ENCODE data around the gene ZNF467.

Gene ZNF467

DNA sequence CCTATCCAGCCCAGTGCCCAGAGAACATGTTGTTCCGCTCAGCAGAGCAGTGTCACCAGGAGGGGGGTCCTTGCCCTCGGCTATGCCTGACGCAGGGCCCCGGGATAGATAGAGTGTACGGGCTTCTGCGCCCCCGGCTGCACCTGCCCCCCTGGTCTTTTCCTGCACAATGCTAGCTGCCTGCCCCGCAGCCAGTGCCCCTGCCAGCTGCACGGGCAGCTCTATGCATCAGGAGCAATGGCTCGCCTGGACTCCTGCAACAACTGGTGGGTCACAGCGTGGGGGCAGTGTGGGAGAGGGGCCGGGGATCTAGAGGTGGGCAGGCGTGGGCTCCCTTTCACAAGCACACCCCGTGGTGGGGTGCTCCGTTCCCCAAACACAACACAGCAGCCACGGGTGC is 33.3 kb upstream of the ZNF467 start:
- DNase-seq, result no peak

DNA sequence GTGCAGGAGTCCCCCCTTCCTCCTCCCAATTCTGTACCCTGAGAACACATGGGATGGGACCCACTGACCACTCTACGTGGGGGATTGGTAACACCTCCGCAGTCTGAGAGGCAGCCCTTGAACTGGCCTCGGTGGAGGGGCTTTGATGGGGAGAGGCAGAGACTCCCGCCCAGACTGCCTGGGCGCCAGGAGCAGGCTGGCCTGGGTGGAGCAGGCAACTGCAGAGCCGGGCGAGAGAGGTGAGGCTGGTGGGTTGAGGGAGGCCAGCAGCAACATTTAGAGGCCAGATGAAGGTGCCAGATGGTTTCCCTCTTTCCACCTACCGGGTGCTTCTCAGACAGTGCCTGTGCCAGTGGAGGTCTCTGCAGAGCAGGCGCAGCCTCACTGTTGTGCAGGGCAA is 30.7 kb upstream of the ZNF467 start:
- DNase-seq, result no peak

DNA sequence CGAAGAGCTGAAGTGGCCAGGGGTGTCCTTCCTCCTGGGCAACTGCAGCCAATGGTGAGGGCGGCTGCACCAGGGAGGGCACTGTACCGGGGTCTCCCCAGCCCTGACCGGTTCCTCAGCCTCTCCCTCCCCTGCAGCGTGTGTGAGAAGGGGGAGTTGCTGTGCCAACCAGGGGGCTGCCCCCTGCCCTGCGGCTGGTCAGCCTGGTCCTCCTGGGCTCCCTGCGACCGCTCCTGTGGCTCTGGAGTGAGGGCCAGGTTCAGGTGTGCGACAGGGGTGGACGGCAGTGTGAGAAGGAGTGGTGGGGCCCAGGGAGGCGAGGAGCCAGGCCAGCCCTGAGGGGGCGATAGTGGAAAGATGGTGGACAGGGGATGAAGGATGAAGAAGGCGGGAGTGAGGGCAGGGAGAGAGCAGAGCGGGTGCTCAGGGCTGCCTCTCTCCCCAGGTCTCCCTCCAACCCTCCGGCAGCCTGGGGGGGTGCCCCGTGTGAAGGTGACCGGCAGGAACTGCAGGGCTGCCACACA is 30.2 kb upstream of the ZNF467 start:
- DNase-seq, result no peak

DNA sequence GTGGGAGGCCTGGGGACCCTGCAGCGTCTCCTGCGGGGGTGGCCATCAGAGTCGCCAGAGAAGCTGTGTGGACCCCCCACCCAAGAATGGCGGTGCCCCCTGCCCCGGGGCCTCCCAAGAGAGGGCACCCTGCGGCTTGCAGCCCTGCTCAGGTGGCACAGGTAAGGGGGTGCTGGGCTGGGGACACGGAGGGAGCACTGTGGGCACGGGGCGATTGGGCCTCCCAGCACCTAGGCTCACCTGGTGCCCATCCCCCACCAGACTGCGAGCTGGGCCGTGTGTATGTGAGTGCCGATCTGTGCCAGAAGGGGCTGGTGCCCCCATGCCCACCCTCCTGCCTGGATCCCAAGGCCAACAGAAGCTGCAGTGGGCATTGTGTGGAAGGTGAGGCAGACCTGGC is 29.6 kb upstream of the ZNF467 start:
- DNase-seq, result no peak

DNA sequence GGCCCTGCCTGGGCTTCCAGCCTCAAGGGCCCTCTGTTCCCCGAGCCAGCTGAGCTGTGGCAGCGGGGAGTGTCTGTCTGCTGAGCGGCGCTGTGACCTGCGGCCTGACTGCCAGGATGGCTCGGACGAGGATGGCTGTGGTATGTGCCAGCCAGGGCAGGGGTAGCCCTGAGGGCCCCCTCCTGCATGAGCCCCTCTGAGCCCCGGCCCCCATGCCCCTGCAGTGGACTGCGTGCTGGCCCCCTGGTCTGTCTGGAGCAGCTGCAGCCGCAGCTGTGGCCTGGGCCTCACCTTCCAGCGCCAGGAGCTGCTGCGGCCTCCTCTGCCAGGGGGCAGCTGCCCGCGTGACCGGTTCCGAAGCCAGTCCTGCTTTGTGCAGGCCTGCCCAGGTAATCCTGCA is 28.4 kb upstream of the ZNF467 start:
- no peak for DNase-seq

DNA sequence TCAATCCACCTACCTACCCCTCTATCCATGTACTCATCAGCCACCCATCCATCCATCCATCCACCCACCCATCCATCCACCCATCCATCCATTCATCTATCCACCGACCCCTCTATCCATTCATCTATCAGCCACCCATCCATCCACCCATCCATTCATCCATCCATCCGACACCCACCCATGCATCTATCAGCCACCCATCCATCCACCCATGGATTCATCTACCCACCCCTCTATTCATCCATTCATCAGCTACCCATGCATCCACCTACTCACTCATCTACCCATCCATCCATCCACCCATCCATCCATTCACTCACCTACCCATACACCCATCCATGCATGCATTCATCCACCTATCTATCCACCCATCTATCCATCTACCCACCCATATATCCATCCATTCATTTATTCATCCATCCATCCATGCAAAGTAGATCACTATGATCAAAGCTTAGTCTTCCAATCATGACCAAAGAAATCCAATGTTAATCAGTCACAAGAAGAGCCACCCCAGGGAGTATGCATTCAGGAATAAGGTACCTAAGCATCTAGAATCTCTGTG is 27.7 kb upstream of the ZNF467 start:
- DNase-seq, result no peak

DNA sequence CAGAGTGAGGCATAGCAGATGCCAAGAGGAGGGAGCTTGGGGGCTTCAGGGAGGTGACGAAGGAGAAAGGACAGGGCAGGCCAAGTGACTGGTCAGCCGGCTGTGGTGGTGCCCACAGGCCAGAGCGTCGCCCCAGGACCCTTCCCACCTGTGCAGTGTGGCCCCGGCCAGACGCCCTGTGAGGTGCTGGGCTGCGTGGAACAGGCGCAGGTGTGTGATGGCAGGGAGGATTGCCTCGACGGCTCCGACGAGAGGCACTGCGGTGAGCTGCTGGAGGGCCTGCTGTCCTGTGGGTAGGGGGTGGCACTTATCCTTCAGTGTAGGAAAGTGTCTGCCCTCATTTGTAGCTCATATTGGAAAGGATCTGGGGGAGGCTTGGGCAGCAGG is 26.8 kb upstream of the ZNF467 start:
- DNase-seq, result no peak

DNA sequence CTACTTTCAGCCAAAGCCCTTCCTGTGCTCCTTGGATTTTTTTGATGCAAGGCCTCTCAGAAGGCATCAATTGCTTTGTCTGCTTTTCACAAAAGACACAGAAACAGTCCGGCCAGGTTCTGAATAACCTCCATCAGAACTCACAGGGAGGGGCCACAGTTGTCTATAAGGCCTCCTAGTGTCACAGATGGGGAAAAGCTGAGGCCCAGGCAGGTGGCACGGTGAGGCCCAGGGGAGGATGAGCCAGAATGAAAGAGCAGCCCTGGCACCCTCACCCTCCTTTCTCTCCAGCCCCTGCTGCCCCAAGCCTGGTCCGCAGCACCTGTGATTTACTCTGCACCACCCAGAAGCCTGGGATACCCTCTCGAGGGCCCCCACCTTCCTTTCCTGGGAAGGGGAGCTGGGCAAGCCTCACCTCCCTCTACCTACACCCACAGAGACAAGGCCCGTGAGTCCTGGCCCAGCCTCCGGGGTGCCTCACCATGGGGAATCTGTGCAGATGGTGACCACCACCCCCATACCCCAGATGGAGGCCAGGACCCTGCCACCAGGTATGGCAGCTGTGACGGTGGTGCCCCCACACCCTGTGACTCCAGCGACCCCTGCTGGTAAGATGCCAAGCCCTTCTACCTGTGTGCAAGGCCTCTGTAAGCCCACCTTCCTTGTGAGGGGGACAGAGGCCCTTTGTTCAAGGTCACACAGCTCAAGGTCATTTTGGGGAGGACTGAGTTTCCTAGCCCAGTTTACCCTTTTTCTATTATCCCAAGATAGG is 26.2 kb upstream of the ZNF467 start:
- DNase-seq, result peak in 1 of 14 donors; percentile 4

DNA sequence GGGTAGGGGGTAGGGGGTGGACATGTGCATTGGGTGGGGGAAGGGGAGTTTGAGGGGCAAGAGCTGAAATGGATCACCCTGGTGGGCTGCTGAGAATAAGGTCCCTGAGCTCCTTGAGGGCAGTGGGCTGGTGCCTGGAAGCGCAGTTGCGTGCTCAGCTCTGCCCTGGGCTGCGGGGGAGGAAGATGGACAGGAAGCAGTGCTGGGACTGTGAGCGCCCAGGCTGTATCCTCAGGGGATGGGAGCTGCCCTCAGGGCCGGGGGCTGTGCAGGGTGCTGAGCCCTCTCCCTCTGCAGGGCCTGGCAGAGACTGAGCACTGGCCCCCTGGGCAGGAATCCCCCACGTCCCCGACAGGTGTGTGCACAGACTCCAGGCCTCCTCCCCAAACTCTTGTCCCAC is 24.4 kb upstream of the ZNF467 start:
- DNase-seq, result no peak

DNA sequence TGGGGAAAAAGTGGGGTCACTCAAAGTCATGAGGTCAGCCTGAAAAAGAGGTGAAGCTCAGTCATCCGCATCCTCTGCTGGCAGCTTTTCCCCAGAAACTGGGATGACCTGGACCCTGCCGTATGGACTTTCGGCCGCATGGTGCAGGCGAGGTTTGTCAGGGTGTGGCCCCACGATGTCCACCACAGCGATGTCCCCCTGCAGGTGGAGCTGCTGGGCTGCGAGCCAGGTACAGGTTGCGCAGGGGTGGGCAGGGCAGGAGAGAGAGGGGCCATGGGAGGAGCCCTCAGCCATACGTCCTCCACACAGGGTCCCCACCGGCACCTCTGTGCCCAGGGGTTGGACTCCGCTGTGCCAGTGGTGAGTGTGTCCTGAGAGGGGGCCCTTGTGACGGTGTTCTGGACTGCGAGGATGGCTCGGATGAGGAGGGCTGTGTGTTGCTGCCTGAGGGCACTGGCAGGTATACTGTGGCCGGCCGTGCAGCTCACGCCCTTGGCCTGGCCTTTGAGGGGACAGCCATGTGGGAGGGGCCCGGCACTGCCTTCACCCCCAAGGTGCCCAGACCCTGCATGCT is 23.0 kb upstream of the ZNF467 start:
- DNase-seq, result no peak

DNA sequence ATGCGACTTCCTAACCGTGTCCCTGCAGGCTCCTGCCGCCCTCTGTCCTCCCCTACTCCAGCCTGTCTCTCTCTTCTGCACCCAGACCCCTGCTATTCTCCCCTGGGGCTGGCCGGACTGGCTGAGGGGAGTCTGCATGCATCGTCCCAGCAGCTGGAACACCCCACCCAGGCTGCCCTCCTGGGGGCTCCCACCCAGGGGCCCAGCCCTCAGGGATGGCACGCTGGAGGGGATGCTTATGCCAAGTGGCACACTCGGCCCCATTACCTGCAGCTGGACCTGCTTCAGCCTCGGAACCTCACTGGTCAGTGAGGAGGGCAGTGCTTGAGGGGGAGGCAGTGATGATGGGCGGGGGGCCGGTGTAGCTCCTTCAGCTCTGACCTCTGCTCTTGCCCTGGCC is 21.7 kb upstream of the ZNF467 start:
- DNase-seq, result no peak

DNA sequence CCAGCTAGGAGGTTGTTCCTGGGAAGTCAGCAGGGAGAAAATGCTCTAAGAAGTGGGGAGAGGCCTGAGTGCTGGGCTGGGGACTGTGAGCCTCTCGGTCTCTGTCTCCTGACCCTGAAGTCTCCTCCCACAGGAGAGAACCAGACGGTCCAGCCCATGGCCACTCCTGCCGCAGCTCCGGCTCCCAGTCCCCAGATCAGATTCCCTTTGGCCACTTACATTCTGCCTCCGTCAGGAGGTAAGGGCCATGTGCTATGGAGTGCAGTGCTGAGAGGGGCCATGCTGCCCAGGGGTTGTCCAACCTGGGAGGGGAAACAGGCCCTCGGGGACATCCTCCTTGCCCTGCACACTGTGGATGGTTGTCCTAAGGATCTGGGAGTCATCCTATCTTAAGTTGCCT is 21.3 kb upstream of the ZNF467 start:
- no peak for DNase-seq

DNA sequence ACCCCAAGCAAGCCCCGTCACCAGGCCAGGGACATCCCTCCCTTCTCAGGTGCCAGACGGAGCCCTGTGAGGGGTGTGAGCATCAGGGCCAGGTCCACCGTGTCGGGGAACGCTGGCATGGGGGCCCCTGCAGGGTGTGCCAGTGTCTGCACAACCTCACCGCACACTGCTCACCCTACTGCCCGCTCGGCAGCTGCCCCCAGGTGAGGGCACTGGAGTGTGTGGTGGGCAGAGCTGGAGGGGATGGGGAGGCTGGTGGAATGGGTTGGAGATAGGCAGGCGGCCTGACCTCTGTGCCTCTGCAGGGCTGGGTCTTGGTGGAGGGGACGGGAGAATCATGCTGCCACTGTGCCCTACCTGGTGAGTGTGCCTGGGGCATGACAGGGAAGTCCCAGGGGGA is 19.9 kb upstream of the ZNF467 start:
- no peak for DNase-seq

DNA sequence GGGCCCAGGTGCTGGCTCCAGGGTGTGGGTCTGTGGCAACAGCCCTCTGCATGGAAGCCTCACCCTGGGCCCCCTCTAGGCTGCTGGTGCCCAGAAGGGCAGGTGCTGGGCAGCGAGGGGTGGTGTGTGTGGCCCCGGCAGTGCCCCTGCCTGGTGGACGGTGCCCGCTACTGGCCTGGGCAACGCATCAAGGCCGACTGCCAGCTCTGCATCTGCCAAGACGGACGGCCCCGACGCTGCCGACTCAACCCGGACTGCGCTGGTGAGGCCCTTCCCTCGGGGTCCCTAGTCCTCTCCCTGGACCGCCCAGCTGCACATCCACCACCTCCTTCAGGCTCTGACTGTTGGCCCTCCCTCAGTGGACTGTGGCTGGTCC is 18.8 kb upstream of the ZNF467 start:
- DNase-seq, result no peak

DNA sequence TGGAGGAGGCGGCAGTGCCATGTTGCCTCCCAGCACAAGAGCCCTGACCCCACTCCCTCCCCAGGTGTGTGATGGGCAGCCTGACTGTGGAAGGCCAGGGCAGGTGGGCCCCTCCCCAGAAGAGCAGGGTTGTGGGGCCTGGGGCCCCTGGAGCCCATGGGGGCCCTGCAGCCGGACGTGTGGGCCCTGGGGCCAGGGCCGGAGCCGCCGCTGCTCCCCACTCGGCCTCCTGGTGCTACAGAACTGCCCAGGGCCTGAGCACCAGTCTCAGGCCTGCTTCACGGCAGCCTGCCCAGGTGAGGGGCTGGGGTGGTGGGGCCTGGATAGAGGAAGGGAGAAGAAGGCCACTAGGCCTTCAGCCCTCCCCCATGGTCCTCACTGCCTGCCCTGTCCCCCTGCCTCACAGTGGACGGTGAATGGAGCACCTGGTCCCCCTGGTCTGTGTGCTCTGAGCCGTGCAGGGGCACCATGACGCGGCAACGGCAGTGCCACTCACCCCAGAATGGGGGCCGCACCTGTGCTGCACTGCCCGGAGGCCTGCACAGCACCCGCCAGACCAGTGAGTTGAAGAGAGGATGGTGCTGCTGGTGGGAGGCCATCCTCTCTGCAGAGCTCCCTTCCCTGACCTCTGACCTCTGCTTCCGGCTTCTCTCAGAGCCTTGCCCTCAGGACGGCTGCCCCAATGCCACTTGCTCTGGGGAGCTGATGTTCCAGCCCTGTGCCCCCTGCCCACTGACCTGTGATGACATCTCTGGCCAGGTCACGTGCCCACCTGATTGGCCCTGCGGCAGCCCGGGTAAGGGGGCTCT is 18.2 kb upstream of the ZNF467 start:
- DNase-seq, result no peak

DNA sequence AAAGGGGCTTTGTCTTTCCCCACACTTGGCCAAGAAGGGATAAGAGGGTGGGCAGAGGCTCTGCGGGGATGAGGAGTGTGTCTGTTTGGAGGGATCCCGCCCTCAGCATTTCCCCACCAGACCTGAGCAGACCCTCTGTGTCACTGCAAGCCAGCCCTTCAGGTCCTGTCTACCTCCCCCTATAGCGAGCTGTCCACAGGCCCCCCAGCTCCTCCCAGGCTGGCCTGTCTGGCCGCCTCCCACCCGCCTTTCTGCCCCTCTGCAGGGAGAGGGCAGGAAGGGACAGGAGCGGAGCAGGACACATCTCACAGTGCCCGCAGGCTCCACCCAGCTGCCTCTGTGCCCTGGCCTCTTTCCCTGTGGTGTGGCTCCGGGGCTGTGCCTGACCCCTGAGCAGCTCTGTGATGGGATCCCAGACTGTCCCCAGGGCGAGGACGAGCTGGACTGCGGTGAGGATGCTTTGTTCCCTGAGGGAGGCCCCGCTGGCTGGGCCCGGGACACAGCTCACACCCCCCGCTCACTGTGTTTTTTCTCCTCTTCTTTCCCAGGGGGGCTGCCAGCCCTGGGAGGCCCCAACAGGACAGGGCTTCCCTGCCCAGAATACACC is 17.5 kb upstream of the ZNF467 start:
- no peak for DNase-seq

DNA sequence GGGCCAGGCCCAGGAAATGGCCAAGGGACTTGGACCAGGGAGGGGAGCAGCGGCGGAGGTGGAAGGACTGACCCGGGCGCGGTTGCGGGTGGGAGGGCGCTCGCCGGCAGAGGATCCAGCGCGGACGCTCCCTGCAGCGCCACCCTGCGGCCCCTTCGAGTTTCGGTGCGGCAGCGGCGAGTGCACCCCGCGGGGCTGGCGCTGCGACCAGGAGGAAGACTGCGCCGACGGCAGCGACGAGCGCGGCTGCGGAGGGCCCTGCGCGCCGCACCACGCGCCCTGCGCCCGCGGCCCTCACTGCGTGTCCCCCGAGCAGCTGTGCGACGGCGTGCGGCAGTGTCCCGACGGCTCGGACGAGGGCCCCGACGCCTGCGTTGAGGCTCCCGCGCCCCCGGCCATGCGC is 16.8 kb upstream of the ZNF467 start:
- peak in 3 of 14 donors; percentile 6 to 38 (median 21) for DNase-seq

DNA sequence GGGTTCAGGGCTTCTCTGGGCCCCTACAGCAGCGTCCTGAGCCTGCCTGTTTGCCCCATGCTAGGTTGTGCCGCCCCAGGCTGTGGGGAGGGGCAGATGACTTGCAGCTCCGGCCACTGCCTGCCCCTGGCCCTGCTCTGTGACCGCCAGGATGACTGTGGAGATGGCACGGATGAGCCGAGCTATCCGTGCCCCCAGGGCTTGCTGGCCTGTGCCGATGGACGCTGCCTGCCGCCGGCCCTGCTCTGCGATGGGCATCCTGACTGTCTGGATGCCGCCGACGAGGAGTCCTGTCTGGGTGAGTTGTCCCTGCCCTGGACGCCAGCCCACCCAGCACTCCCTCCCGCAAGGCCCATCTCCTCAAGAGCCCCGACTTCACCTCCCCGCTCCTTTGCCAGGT is 15.7 kb upstream of the ZNF467 start:
- DNase-seq, result no peak

DNA sequence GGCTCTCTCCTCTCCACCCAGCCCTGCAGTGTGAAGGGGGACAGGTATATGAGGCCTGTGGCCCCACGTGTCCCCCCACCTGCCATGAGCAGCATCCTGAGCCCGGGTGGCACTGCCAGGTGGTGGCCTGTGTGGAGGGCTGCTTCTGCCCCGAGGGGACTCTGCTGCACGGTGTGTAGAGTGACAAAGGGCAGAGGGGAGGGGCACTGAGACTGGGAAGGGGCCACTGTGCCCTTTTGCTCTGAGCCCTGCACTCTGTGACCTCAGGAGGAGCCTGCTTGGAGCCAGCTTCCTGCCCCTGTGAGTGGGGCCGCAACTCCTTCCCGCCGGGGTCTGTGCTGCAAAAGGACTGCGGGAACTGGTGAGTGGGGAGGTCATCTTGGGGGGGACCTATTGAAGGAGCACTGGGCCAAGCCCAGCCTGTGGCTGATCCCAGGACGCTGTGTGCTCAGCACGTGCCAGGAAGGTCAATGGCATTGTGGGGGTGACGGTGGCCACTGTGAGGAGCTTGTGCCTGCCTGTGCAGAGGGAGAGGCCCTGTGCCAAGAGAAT is 15.0 kb upstream of the ZNF467 start:
- no peak for DNase-seq

DNA sequence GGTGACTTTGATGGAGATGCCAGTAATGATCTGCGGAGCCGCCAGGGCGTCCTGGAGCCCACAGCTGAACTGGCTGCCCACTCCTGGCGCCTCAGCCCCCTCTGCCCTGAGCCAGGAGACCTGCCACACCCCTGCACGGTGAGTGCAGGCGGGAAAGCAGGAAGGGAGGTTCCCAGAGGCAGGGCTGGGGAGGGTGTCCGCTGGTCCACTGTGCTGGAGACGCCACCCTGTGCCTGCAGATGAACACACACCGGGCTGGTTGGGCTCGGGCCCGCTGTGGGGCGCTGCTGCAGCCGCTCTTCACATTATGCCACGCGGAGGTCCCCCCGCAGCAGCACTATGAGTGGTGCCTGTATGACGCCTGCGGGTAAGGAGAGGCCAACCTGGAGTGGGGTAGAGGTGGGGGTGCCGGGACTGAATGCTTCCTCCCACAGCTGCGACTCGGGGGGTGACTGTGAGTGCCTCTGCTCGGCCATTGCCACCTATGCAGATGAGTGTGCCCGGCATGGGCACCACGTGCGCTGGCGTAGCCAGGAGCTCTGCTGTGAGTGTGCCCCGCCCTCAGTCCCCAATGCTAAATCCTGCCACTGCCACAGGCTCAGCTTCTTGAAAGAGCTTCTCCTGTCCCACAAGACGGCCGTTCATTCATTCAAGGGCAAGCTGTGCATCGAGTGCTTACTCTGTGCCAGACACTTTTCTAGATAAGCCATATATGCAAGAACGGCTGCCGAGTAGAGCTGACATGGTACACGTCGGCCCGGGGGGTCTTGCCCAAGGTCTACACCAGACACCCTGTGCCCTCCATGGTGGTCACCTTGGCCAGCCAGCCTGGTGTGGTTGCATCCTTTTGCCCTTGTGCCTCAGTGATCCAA is 14.3 kb upstream of the ZNF467 start:
- DNase-seq, result no peak

DNA sequence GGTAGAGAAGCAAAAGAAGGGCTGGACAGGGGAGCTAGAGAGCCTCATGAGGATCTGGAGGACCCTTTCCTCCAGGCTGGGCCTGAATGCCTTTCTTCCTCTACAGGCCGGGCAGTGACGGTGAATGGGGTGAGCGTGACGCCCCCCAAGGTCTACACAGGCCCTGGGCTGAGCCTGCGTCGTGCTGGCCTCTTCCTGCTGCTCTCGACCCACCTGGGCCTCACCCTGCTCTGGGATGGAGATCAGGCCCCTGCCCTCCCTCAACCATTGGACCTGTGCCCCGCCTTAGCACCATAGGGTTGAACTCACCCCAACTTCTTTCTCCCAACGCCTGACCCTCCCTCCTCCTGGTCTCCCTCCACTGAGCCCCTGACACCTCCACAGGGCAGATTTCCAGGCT is 12.6 kb upstream of the ZNF467 start:
- DNase-seq, result no peak

DNA sequence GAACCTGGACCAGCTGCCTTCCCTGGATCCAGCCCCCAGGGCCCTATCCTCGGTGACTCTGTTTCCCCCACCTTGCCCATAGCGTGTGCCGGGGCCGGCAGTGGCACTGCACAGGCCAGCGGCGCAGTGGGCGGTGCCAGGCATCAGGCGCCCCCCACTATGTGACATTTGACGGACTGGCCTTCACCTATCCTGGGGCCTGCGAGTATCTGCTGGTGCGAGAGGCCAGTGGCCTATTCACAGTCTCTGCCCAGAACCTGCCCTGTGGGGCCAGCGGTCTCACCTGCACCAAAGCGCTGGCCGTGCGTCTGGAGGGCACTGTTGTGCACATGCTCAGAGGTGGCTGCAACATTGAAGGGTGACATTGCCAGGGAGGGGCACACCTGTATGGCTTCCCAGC is 12.0 kb upstream of the ZNF467 start:
- DNase-seq, result no peak

Data from C1 segment of cervical spinal cord (tissue), 14 donors.